ENCODE results near the gene ROR1.

The ROR1 gene

GRCh38 chr1:63836830-63837229 lies 63.0 kb downstream of the ROR1 start:
- TF ChIP-seq POLR2AphosphoS5 (IDR thresholded peaks at IDR 0.05; ENCODE audit: borderline replicate concordance, low read depth, low read length), result no peak
- no peak for TF ChIP-seq FOXP2 (optimal IDR thresholded peaks at IDR 0.05; ENCODE audit: control extremely low read depth, extremely low read length, insufficient read depth)
- TF ChIP-seq EZH2 (IDR thresholded peaks at IDR 0.05), result no peak
- DNase-seq (ENCODE audit: low read depth, low spot score), result no peak
- H3K9me3 ChIP-seq (ENCODE audit: low read depth, low read length), result no peaks in the 10 kb centered on the region
- no peak overlapping the region for H3K27ac ChIP-seq
- no peaks in the 10 kb centered on the region for H3K36me3 ChIP-seq (ENCODE audit: insufficient read depth, low read length)
- no peak overlapping the region for H3K9ac ChIP-seq (ENCODE audit: insufficient read length)
- H3K4me3 ChIP-seq, result no peak overlapping the region

GRCh38 chr1:63843010-63843409 lies 69.2 kb downstream of the ROR1 start:
- H3K36me3 ChIP-seq (ENCODE audit: insufficient read depth, low read length), result no peaks in the 10 kb centered on the region
- TF ChIP-seq FOXP2 (optimal IDR thresholded peaks at IDR 0.05; ENCODE audit: control extremely low read depth, extremely low read length, insufficient read depth) (no peak), POLR2AphosphoS5 (IDR thresholded peaks at IDR 0.05; ENCODE audit: borderline replicate concordance, low read depth, low read length) (no peak), EZH2 (IDR thresholded peaks at IDR 0.05) (no peak)
- H3K4me3 ChIP-seq, result no peak overlapping the region
- no peak for DNase-seq (ENCODE audit: low read depth, low spot score)
- no peaks in the 10 kb centered on the region for H3K9me3 ChIP-seq (ENCODE audit: low read depth, low read length)
- H3K9ac ChIP-seq (ENCODE audit: insufficient read length), result no peak overlapping the region
- no peak overlapping the region for H3K27ac ChIP-seq

- H3K9ac ChIP-seq (ENCODE audit: insufficient read length), result no peak overlapping the region
- H3K4me3 ChIP-seq, result no peak overlapping the region
- no peaks in the 10 kb centered on the region for H3K9me3 ChIP-seq (ENCODE audit: low read depth, low read length)
- no peak for DNase-seq (ENCODE audit: low read depth, low spot score)
- no peak overlapping the region for H3K27ac ChIP-seq
- H3K36me3 ChIP-seq (ENCODE audit: insufficient read depth, low read length), result no peaks in the 10 kb centered on the region
- TF ChIP-seq POLR2AphosphoS5 (IDR thresholded peaks at IDR 0.05; ENCODE audit: borderline replicate concordance, low read depth, low read length) (no peak), EZH2 (IDR thresholded peaks at IDR 0.05) (no peak), FOXP2 (optimal IDR thresholded peaks at IDR 0.05; ENCODE audit: control extremely low read depth, extremely low read length, insufficient read depth) (no peak)
Observed at GRCh38 chr1:63843884-63844283, 70.1 kb downstream of the ROR1 start.

- H3K4me3 ChIP-seq, result no peak overlapping the region
- H3K9ac ChIP-seq (ENCODE audit: insufficient read length), result no peak overlapping the region
- H3K9me3 ChIP-seq (ENCODE audit: low read depth, low read length), result no peaks in the 10 kb centered on the region
- peak overlapping the region; percentile 42; the same call in 1 of the 2 replicates for H3K27ac ChIP-seq
- DNase-seq (ENCODE audit: low read depth, low spot score), result no peak
- H3K36me3 ChIP-seq (ENCODE audit: insufficient read depth, low read length), result no peaks in the 10 kb centered on the region
- no peak for TF ChIP-seq EZH2 (IDR thresholded peaks at IDR 0.05)
- TF ChIP-seq POLR2AphosphoS5 (IDR thresholded peaks at IDR 0.05; ENCODE audit: borderline replicate concordance, low read depth, low read length), result no peak
- TF ChIP-seq FOXP2 (optimal IDR thresholded peaks at IDR 0.05; ENCODE audit: control extremely low read depth, extremely low read length, insufficient read depth), result no peak
Observed at GRCh38 chr1:63845346-63845745, 71.5 kb downstream of the ROR1 start.

GRCh38 chr1:63847308-63847910 lies 73.6 kb downstream of the ROR1 start:
- Histone ChIP-seq H3K27ac (peak overlapping the region; percentile 72), H3K4me3 (no peak overlapping the region), H3K36me3 (ENCODE audit: insufficient read depth, low read length) (no peaks in the 10 kb centered on the region), H3K9ac (ENCODE audit: insufficient read length) (no peak overlapping the region), H3K9me3 (ENCODE audit: low read depth, low read length) (no peaks in the 10 kb centered on the region)
- TF ChIP-seq POLR2AphosphoS5 (IDR thresholded peaks at IDR 0.05; ENCODE audit: borderline replicate concordance, low read depth, low read length), result no peak
- TF ChIP-seq EZH2 (IDR thresholded peaks at IDR 0.05), result no peak
- no peak for TF ChIP-seq FOXP2 (optimal IDR thresholded peaks at IDR 0.05; ENCODE audit: control extremely low read depth, extremely low read length, insufficient read depth)
- DNase-seq (ENCODE audit: low read depth, low spot score), result no peak

- no peak for DNase-seq (ENCODE audit: low read depth, low spot score)
- TF ChIP-seq EZH2 (IDR thresholded peaks at IDR 0.05) (no peak), FOXP2 (optimal IDR thresholded peaks at IDR 0.05; ENCODE audit: control extremely low read depth, extremely low read length, insufficient read depth) (no peak), POLR2AphosphoS5 (IDR thresholded peaks at IDR 0.05; ENCODE audit: borderline replicate concordance, low read depth, low read length) (no peak)
Observed at GRCh38 chr1:63848733-63849132, 74.9 kb downstream of the ROR1 start.

GRCh38 chr1:63849149-63849548 lies 75.3 kb downstream of the ROR1 start:
- H3K36me3 ChIP-seq (ENCODE audit: insufficient read depth, low read length), result no peaks in the 10 kb centered on the region
- no peaks in the 10 kb centered on the region for H3K9me3 ChIP-seq (ENCODE audit: low read depth, low read length)
- no peak for DNase-seq (ENCODE audit: low read depth, low spot score)
- H3K4me3 ChIP-seq, result no peak overlapping the region
- H3K27ac ChIP-seq, result no peak overlapping the region
- TF ChIP-seq FOXP2 (optimal IDR thresholded peaks at IDR 0.05; ENCODE audit: control extremely low read depth, extremely low read length, insufficient read depth) (no peak), POLR2AphosphoS5 (IDR thresholded peaks at IDR 0.05; ENCODE audit: borderline replicate concordance, low read depth, low read length) (no peak), EZH2 (IDR thresholded peaks at IDR 0.05) (no peak)
- no peak overlapping the region for H3K9ac ChIP-seq (ENCODE audit: insufficient read length)

More at GRCh38 chr1:63848733-63849132, 74.9 kb downstream of the ROR1 start:
- Histone ChIP-seq H3K27ac (no peak overlapping the region; the same call in 1 of the 2 replicates), H3K9ac (ENCODE audit: insufficient read length) (no peak overlapping the region), H3K9me3 (ENCODE audit: low read depth, low read length) (no peaks in the 10 kb centered on the region), H3K4me3 (no peak overlapping the region), H3K36me3 (ENCODE audit: insufficient read depth, low read length) (no peaks in the 10 kb centered on the region)

GRCh38 chr1:63854091-63854490 lies 80.3 kb downstream of the ROR1 start:
- Histone ChIP-seq H3K27ac (no peak overlapping the region), H3K9me3 (ENCODE audit: low read depth, low read length) (no peaks in the 10 kb centered on the region), H3K36me3 (ENCODE audit: insufficient read depth, low read length) (no peaks in the 10 kb centered on the region), H3K9ac (ENCODE audit: insufficient read length) (no peak overlapping the region), H3K4me3 (no peak overlapping the region)
- DNase-seq (ENCODE audit: low read depth, low spot score), result no peak
- TF ChIP-seq FOXP2 (optimal IDR thresholded peaks at IDR 0.05; ENCODE audit: control extremely low read depth, extremely low read length, insufficient read depth), result no peak
- TF ChIP-seq EZH2 (IDR thresholded peaks at IDR 0.05), result no peak
- no peak for TF ChIP-seq POLR2AphosphoS5 (IDR thresholded peaks at IDR 0.05; ENCODE audit: borderline replicate concordance, low read depth, low read length)

- TF ChIP-seq EZH2 (IDR thresholded peaks at IDR 0.05) (no peak), POLR2AphosphoS5 (IDR thresholded peaks at IDR 0.05; ENCODE audit: borderline replicate concordance, low read depth, low read length) (no peak), FOXP2 (optimal IDR thresholded peaks at IDR 0.05; ENCODE audit: control extremely low read depth, extremely low read length, insufficient read depth) (no peak)
- H3K36me3 ChIP-seq (ENCODE audit: insufficient read depth, low read length), result no peaks in the 10 kb centered on the region
- H3K27ac ChIP-seq, result no peak overlapping the region
- no peaks in the 10 kb centered on the region for H3K9me3 ChIP-seq (ENCODE audit: low read depth, low read length)
- no peak overlapping the region for H3K9ac ChIP-seq (ENCODE audit: insufficient read length)
- no peak for DNase-seq (ENCODE audit: low read depth, low spot score)
- no peak overlapping the region for H3K4me3 ChIP-seq
Observed at GRCh38 chr1:63855942-63856341, 82.1 kb downstream of the ROR1 start.

All from SK-N-MC (cell line).